ENCODE data around the gene ATP13A3.
"Not testable (repeated sequence)": the region's sequence is repeated elsewhere in the genome, so short reads cannot be mapped to it uniquely, and the experiment has no call there.

ATP13A3 gene

GRCh38 chr3:194486540-194487288 is at the start of gene ATP13A3:
Gene ATP13A3, minus strand, starts transcription at chr3:194487002. Its CDS starts 24,812 bp downstream, at chr3:194462190.
- DNase-seq, result peak; percentile 94 to 96
- no peak for TF ChIP-seq GATA1 (IDR thresholded peaks at IDR 0.05; ENCODE audit: low read depth, low read length)
- TF ChIP-seq POLR2A (IDR thresholded peaks at IDR 0.05; ENCODE audit: low read length), result no peak

GRCh38 chr3:194535199-194535598 is 48.4 kb upstream of the ATP13A3 start:
- not testable (repeated sequence) for DNase-seq

- TF ChIP-seq POLR2A (IDR thresholded peaks at IDR 0.05; ENCODE audit: low read length) (no peak), GATA1 (IDR thresholded peaks at IDR 0.05; ENCODE audit: low read depth, low read length) (no peak)
- DNase-seq, result no peak
Measured at GRCh38 chr3:194534243-194534642, 47.4 kb upstream of the ATP13A3 start.

- no peak for DNase-seq
- TF ChIP-seq POLR2A (IDR thresholded peaks at IDR 0.05; ENCODE audit: low read length), result no peak
- TF ChIP-seq GATA1 (IDR thresholded peaks at IDR 0.05; ENCODE audit: low read depth, low read length), result no peak
Measured at GRCh38 chr3:194532591-194532990, 45.8 kb upstream of the ATP13A3 start.

- no peak for TF ChIP-seq GATA1 (IDR thresholded peaks at IDR 0.05; ENCODE audit: low read depth, low read length)
- no peak for TF ChIP-seq POLR2A (IDR thresholded peaks at IDR 0.05; ENCODE audit: low read length)
- DNase-seq, result no peak
Measured at GRCh38 chr3:194527726-194528125, 40.9 kb upstream of the ATP13A3 start.

- TF ChIP-seq GATA1 (IDR thresholded peaks at IDR 0.05; ENCODE audit: low read depth, low read length), result no peak
- no peak for TF ChIP-seq POLR2A (IDR thresholded peaks at IDR 0.05; ENCODE audit: low read length)
- DNase-seq, result no peak
Measured at GRCh38 chr3:194526164-194526563, 39.4 kb upstream of the ATP13A3 start.

GRCh38 chr3:194522579-194523046 is 35.8 kb upstream of the ATP13A3 start:
- TF ChIP-seq POLR2A (IDR thresholded peaks at IDR 0.05; ENCODE audit: low read length), result no peak
- no peak for TF ChIP-seq GATA1 (IDR thresholded peaks at IDR 0.05; ENCODE audit: low read depth, low read length)
- DNase-seq, result no peak

- no peak for DNase-seq
- TF ChIP-seq GATA1 (IDR thresholded peaks at IDR 0.05; ENCODE audit: low read depth, low read length), result no peak
- no peak for TF ChIP-seq POLR2A (IDR thresholded peaks at IDR 0.05; ENCODE audit: low read length)
Measured at GRCh38 chr3:194521510-194522260, 34.9 kb upstream of the ATP13A3 start.

GRCh38 chr3:194520682-194521162 is 33.9 kb upstream of the ATP13A3 start:
- not testable (repeated sequence) for DNase-seq

- DNase-seq, result peak; percentile 19 to 20
Measured at GRCh38 chr3:194520201-194520600, 33.4 kb upstream of the ATP13A3 start.

- no peak for DNase-seq
- TF ChIP-seq POLR2A (IDR thresholded peaks at IDR 0.05; ENCODE audit: low read length), result no peak
- no peak for TF ChIP-seq GATA1 (IDR thresholded peaks at IDR 0.05; ENCODE audit: low read depth, low read length)
Measured at GRCh38 chr3:194518652-194519051, 31.9 kb upstream of the ATP13A3 start.

GRCh38 chr3:194517333-194517732 is 30.5 kb upstream of the ATP13A3 start:
- no peak for DNase-seq
- TF ChIP-seq POLR2A (IDR thresholded peaks at IDR 0.05; ENCODE audit: low read length) (no peak), GATA1 (IDR thresholded peaks at IDR 0.05; ENCODE audit: low read depth, low read length) (no peak)

GRCh38 chr3:194514626-194515025 is 27.8 kb upstream of the ATP13A3 start:
- TF ChIP-seq POLR2A (IDR thresholded peaks at IDR 0.05; ENCODE audit: low read length) (no peak), GATA1 (IDR thresholded peaks at IDR 0.05; ENCODE audit: low read depth, low read length) (no peak)
- peak; percentile 14 for DNase-seq

GRCh38 chr3:194512895-194513601 is 26.2 kb upstream of the ATP13A3 start:
- TF ChIP-seq POLR2A (IDR thresholded peaks at IDR 0.05; ENCODE audit: low read length) (no peak), GATA1 (IDR thresholded peaks at IDR 0.05; ENCODE audit: low read depth, low read length) (no peak)
- no peak for DNase-seq
